ENCODE measurements around the gene SUN2. TPM values are rescaled to one million over a fixed set of nuclear protein-coding genes. Genes with fewer than 3 reads are reported as not detected.

The SUN2 gene
- total RNA-seq, 2 donors from 2014 or later = 106 to 123 TPM

GRCh38 chr22:38699143-38699542, 56.7 kb downstream of the SUN2 start:
- TF ChIP-seq CTCF (IDR thresholded peaks at IDR 0.05) = no peak
- Histone ChIP-seq H3K27ac (peak overlapping the region; percentile 95), H3K27me3 (no peaks in the 10 kb centered on the region), H3K9ac (ENCODE audit: low read depth in 2 of 2, low read length in 2 of 2) (peak overlapping the region; percentile 86 to 92), H3K36me3 (no peaks in the 10 kb centered on the region), H3K9me3 (no peaks in the 10 kb centered on the region), H3K4me1 (peaks cover 12% of the 10 kb centered on the region), H3K4me3 (peak overlapping the region; percentile 70)
- intact Hi-C loops (cut with DNase I) = no loop called here
- no peak for DNase-seq

GRCh38 chr22:38698407-38699094, 57.2 kb downstream of the SUN2 start:
- Histone ChIP-seq H3K36me3 (no peaks in the 10 kb centered on the region), H3K27me3 (no peaks in the 10 kb centered on the region), H3K9ac (ENCODE audit: low read depth in 2 of 2, low read length in 2 of 2) (peak overlapping the region in 1 of 2 donors; percentile 92), H3K9me3 (no peaks in the 10 kb centered on the region), H3K27ac (peak overlapping the region; percentile 95), H3K4me1 (peaks cover 12% of the 10 kb centered on the region), H3K4me3 (peak overlapping the region; percentile 70)
- no peak for DNase-seq
- intact Hi-C loops (cut with DNase I) = no loop called here
- TF ChIP-seq CTCF (IDR thresholded peaks at IDR 0.05) = no peak

GRCh38 chr22:38697425-38698089, 58.2 kb downstream of the SUN2 start:
- Histone ChIP-seq H3K4me1 (peaks cover 12% of the 10 kb centered on the region), H3K27me3 (no peaks in the 10 kb centered on the region), H3K4me3 (peak overlapping the region; percentile 70), H3K9ac (ENCODE audit: low read depth in 2 of 2, low read length in 2 of 2) (peak overlapping the region in 1 of 2 donors; percentile 29), H3K36me3 (no peaks in the 10 kb centered on the region), H3K9me3 (no peaks in the 10 kb centered on the region), H3K27ac (peak overlapping the region; percentile 87)
- TF ChIP-seq CTCF (IDR thresholded peaks at IDR 0.05) = no peak
- intact Hi-C loops (cut with DNase I) = no loop called here
- peak; percentile 42 for DNase-seq

GRCh38 chr22:38696606-38697424, 59.0 kb downstream of the SUN2 start:
- Histone ChIP-seq H3K4me3 (peak overlapping the region; percentile 70), H3K9me3 (no peaks in the 10 kb centered on the region), H3K9ac (ENCODE audit: low read depth in 2 of 2, low read length in 2 of 2) (peak overlapping the region in 1 of 2 donors; percentile 58), H3K36me3 (no peaks in the 10 kb centered on the region), H3K4me1 (peaks cover 12% of the 10 kb centered on the region), H3K27me3 (no peaks in the 10 kb centered on the region), H3K27ac (peak overlapping the region; percentile 87)
- intact Hi-C loops (cut with DNase I) = no loop called here
- no peak for DNase-seq
- TF ChIP-seq CTCF (IDR thresholded peaks at IDR 0.05) = no peak

GRCh38 chr22:38694940-38695339, 60.9 kb downstream of the SUN2 start:
- Histone ChIP-seq H3K27me3 (no peaks in the 10 kb centered on the region), H3K27ac (peak overlapping the region; percentile 87), H3K36me3 (no peaks in the 10 kb centered on the region), H3K4me3 (no peak overlapping the region), H3K4me1 (peaks cover 17% of the 10 kb centered on the region), H3K9me3 (no peaks in the 10 kb centered on the region), H3K9ac (ENCODE audit: low read depth in 2 of 2, low read length in 2 of 2) (no peak overlapping the region)
- no peak for TF ChIP-seq CTCF (IDR thresholded peaks at IDR 0.05)
- intact Hi-C loops (cut with DNase I) = no loop called here
- no peak for DNase-seq
